Activated CD8-positive, alpha-beta memory T cell treated with anti-CD3 and anti-CD28 coated beads, Interleukin-2, amount 50 U/mL, for 48 hours (primary cell): ENCODE results near the gene RIC1.
"Not testable (repeated sequence)": the region's sequence is repeated elsewhere in the genome, so short reads cannot be mapped to it uniquely, and the experiment has no call there.

ENCODE experiments used
- DNase-seq: peaks from one replicate; pipeline ENCODE4 v3.0.0-alpha.2; 2020

The RIC1 gene

GRCh38 chr9:5671711-5672353, 42.9 kb downstream of the RIC1 start:
- DNase-seq, result no peak

GRCh38 chr9:5675046-5675445, 46.1 kb downstream of the RIC1 start:
- not testable (repeated sequence) for DNase-seq

GRCh38 chr9:5683591-5683990, 54.7 kb downstream of the RIC1 start:
- DNase-seq, result not testable (repeated sequence)

- DNase-seq, result no peak
Measured at GRCh38 chr9:5684101-5684500, 55.2 kb downstream of the RIC1 start.

GRCh38 chr9:5688109-5688508, 59.2 kb downstream of the RIC1 start:
- no peak for DNase-seq

- DNase-seq, result no peak
Measured at GRCh38 chr9:5690278-5690677, 61.4 kb downstream of the RIC1 start.

GRCh38 chr9:5695860-5696259, 67.0 kb downstream of the RIC1 start:
- no peak for DNase-seq

- no peak for DNase-seq
Measured at GRCh38 chr9:5696884-5697283, 68.0 kb downstream of the RIC1 start.

GRCh38 chr9:5698004-5698403, 69.1 kb downstream of the RIC1 start:
- DNase-seq, result no peak

DNA sequence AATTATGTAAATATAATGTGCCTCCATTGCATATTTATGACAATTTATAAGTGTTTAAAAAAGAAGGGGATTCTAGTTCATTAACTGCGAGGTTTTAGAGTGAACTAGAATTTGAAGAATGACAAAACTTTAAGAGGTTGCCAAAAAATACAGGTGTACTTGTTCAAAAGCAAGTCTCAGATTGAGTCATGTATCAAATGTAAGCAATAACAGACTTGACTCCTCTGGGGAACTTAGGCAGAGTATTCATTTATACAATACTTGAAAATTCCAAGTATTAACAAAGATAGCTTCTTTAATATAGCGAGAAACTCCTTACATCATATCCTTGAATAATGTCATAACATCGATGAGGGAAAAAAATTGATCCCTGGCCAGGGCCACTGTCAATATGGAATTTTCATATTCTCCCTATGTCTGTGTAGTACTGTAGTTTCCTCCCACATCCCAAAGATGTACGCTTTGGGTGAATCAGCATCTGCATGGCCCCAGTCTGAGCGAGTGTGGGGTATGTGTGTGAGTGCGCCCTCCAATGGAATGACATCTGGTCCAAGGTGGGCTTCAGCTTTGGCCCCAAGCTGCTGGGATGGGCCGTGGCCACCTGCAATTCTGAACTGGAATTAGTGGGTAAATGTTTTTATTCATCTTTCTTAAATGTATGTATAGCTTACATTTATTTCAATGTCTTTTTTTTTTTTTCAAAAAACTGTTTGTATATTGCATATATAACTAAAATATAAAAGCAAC, 70.1 kb downstream of the RIC1 start:
- DNase-seq, result no peak

- DNase-seq, result no peak
Measured at GRCh38 chr9:5708414-5708813, 79.5 kb downstream of the RIC1 start.

DNA sequence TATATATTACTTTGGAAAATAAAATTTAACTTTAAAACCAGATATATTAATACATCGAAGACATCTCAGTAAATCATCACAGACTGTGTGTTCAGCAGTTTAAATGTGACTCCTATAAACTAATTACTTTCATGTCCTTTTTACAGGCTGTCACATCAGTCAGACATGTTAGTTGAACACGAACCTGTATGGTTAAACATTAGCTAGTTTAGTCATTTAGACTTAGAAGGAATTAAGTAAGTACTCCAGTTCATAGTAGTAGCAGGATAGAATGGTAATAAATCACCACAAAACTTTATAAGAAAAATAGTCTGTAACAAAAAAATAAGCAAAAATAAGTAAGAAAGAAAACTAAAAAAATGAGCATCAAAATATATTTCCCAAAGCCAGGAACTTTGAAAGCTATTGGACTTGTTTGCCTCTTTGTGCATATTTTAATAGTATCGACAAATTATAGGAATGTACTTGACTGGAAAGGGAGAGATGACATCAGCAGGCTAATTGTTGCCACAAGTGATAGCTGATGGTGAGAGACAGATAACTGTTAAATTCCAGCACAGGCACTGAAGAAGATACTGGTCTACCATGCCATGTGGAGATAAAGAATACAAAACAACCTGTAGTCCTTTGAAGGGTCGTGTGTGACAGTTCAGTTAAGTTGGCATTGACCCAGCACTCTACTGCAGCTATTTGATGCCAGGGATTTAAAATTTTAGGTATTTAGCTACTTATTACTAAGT, 83.9 kb downstream of the RIC1 start:
- no peak for DNase-seq

- DNase-seq, result no peak
Measured at GRCh38 chr9:5714501-5715401, 85.8 kb downstream of the RIC1 start.

- DNase-seq, result no peak
Measured at GRCh38 chr9:5715548-5716127, 86.7 kb downstream of the RIC1 start.

DNA sequence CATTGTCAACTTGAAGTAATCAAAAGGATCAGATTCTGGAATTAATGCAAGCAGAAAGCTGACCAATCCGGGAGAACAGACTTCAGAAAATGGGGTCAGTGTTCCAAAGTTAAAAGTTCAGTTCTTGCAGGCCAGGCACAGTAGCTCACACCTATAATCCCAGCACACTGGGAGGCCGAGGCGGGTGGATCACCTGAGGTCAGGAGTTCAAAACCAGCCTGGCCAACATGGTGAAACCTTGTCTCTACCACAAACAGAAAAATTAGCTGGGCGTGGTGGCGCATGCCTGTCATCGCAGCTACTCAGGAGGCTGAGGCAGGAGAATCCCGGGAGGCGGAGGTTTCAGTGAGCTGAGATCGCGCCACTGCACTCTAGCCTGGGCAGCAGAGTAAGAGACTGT, 88.5 kb downstream of the RIC1 start:
- DNase-seq, result not testable (repeated sequence)

DNA sequence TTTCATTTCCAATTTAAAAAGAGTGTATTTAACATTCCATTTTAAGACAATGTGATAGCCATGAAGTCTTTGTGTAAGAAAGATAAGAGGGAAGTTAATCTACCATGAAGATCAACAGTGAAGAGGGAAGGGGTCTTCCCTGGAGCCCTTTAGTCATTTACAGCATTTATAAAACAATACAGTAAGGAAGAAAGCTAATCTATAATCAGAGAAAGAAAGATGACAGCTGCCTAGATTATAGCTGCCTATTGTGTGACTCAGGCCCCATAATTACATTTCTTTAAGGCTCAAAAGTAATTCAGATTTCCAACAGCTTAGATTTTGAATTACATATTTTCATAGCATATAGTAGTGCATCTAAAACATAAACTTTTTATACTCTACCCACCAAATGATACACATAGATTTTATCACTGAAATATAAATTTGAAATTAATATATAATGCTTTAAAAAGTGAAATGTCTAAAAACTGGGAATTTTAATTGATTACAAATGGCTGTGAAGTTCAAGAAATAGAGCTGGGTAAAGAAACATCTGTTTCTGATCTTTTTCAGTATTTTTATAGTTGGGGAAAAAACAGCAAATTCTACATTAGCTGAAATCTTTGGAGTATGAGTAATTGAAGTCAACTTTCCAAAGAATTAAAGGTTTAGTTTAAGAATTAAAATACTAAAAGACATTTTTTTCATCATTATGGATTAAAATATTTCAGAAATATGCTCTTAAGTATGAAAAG, 89.6 kb downstream of the RIC1 start:
- DNase-seq, result no peak

DNA sequence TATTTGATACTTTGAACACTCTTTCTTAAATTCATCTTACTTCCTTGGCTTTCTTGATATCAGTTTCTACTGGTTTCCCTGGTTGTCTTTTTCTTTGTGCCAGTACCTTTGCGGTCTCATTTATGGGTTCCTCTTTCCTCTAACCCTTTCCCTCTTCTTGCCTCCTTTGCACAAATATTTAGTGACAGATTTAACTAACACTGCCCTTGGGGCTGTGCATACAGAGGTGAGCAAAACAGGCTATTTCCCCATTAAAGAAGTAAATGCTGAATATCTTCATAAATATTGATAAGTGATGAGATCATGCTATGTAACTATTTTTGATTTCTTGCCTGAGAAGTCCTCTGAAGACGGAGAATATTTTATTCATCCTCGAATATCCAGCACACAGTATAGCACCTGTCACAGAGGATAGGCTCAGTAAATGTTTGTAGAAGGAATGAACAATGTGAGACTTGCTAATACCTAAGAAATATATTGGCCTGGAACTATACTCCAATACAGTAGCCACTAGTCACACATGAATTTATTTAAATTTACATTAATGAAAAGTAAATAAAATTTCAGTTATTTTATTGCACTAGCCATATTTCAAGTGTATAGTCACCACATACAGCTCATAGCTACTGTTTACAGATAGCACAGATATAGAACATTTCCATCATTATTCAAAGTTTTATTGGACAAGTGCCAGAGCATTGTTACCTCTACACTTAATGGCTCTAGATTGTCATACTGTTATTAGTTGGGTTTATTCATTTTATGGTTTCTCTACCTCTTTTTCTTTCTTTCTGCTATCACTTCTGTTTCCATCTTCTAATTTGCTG, 90.4 kb downstream of the RIC1 start:
- no peak for DNase-seq

- DNase-seq, result no peak
Measured at GRCh38 chr9:5720151-5720550, 91.2 kb downstream of the RIC1 start.

GRCh38 chr9:5721279-5722087, 92.6 kb downstream of the RIC1 start:
- no peak for DNase-seq

DNA sequence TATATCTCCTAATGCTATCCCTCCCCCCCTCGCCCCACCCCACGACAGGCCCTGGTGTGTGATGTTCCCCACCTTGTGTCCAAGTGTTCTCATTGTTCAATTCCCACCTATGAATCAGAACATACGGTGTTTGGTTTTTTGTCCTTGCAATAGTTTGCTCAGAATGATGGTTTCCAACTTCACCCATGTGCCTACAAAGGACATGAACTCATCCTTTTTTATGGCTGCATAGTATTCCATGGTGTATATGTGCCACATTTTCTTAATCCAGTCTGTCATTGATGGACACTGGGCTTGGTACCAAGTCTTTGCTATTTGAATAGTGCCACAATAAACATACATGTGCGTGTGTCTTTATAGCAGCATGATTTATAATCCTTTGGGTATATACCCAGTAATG, 93.8 kb downstream of the RIC1 start:
- DNase-seq, result not testable (repeated sequence)
